Trophoblast cell (in vitro differentiated cells and primary cell): ENCODE results near the gene HMCN2.

ENCODE experiments used
- DNase-seq, 2 donors: peaks; one replicate each; pipeline ENCODE4 v3.0.0-alpha.2; 2016
- H2AFZ ChIP-seq: 2 replicates; pipeline ENCODE4 v1.6.1; 2013; ENCODE audit warnings: low read length, moderate library complexity, mild to moderate bottlenecking; ENCODE audit not compliant: insufficient read depth, poor library complexity
- H2AK5ac ChIP-seq: 2 replicates; pipeline ENCODE4 v1.6.1; 2013; ENCODE audit warnings: mild to moderate bottlenecking, low read length
- H2BK120ac ChIP-seq: 2 replicates; pipeline ENCODE4 v1.6.1; 2013; ENCODE audit warnings: low read length, mild to moderate bottlenecking, moderate library complexity; ENCODE audit not compliant: insufficient read depth, poor library complexity
- H2BK12ac ChIP-seq: 2 replicates; pipeline ENCODE4 v1.6.1; 2013; ENCODE audit warnings: mild to moderate bottlenecking, low read length, moderate library complexity
- H2BK5ac ChIP-seq: 2 replicates; pipeline ENCODE4 v1.6.1; 2013; ENCODE audit warnings: low read length, low read depth, moderate library complexity, mild to moderate bottlenecking; ENCODE audit not compliant: poor library complexity
- H3K14ac ChIP-seq: 2 replicates; pipeline ENCODE4 v1.6.1; 2013; ENCODE audit warnings: mild to moderate bottlenecking, low read length
- H3K18ac ChIP-seq: 2 replicates; pipeline ENCODE4 v1.6.1; 2013; ENCODE audit warnings: mild to moderate bottlenecking, low read length
- H3K23ac ChIP-seq: 2 replicates; pipeline ENCODE4 v1.6.1; 2013; ENCODE audit warnings: low read length
- H3K27ac ChIP-seq: 2 replicates; pipeline ENCODE4 v1.5.1; 2013; ENCODE audit warnings: low read depth, mild to moderate bottlenecking, inconsistent platforms, low read length, moderate library complexity
- H3K27me3 ChIP-seq: 2 replicates; pipeline ENCODE4 v1.6.1; 2013; ENCODE audit warnings: inconsistent platforms, mild to moderate bottlenecking, low read length, moderate library complexity; ENCODE audit not compliant: insufficient read depth
- H3K36me3 ChIP-seq, 2 experiments: 1 replicate in 1 of 2; 2 replicates in 1 of 2; pipeline ENCODE4 v1.6.1; 2013; ENCODE audit warnings: low read length in 2 of 2, mild to moderate bottlenecking in 2 of 2, moderate library complexity in 1 of 2; ENCODE audit not compliant: insufficient read depth in 2 of 2, control insufficient read depth in 1 of 2
- H3K4ac ChIP-seq: 2 replicates; pipeline ENCODE4 v1.6.1; 2013; ENCODE audit warnings: low read depth, mild to moderate bottlenecking, low read length, moderate library complexity
- H3K4me1 ChIP-seq, 2 experiments: 1 replicate in 1 of 2; 2 replicates in 1 of 2; pipeline ENCODE4 v1.6.1; 2013; ENCODE audit warnings: low read length in 2 of 2, mild to moderate bottlenecking in 2 of 2, moderate library complexity in 1 of 2; ENCODE audit not compliant: insufficient read depth in 2 of 2, control insufficient read depth in 1 of 2
- H3K4me2 ChIP-seq: 2 replicates; pipeline ENCODE4 v1.6.1; 2013; ENCODE audit warnings: inconsistent platforms, mild to moderate bottlenecking, low read length, moderate library complexity
- H3K4me3 ChIP-seq: 2 replicates; pipeline ENCODE4 v1.5.1; 2013; ENCODE audit warnings: mild to moderate bottlenecking, low read depth, low read length, inconsistent platforms
- H3K79me1 ChIP-seq: one replicate; pipeline ENCODE4 v1.6.1; 2013; ENCODE audit warnings: low read length
- H3K79me2 ChIP-seq: 2 replicates; pipeline ENCODE4 v1.6.1; 2013; ENCODE audit warnings: low read length, mild to moderate bottlenecking; ENCODE audit not compliant: control insufficient read depth, insufficient read depth, poor library complexity
- H3K9ac ChIP-seq: 2 replicates; pipeline ENCODE4 v1.6.1; 2013; ENCODE audit warnings: mild to moderate bottlenecking, low read length
- H3K9me3 ChIP-seq: 2 replicates; pipeline ENCODE4 v1.6.1; 2013; ENCODE audit warnings: low read depth, mild to moderate bottlenecking, control low read depth, inconsistent platforms, low read length; ENCODE audit not compliant: insufficient read depth
- H4K12ac ChIP-seq: 2 replicates; pipeline ENCODE4 v1.6.1; 2013; ENCODE audit warnings: low read depth, mild to moderate bottlenecking, low read length, moderate library complexity
- H4K8ac ChIP-seq: 2 replicates; pipeline ENCODE4 v1.6.1; 2013; ENCODE audit warnings: low read depth, mild to moderate bottlenecking, low read length, moderate library complexity
- H4K91ac ChIP-seq: one replicate; pipeline ENCODE4 v1.6.1; 2013; ENCODE audit warnings: low read depth, mild to moderate bottlenecking, low read length, moderate library complexity
- WGBS: extraction: QIAGEN DNeasy Blood & Tissue Kit; methylation state at CpG from one replicate; pipeline ENCODE4 v1.1.7; 2013; ENCODE audit warnings: missing lambda C conversion rate; ENCODE audit not compliant: insufficient read length, insufficient coverage; ENCODE audit errors: extremely low coverage; 5-methylcytosine and 5-hydroxymethylcytosine counted together

The HMCN2 gene

GRCh38 chr9:130365323-130365721 is 99.8 kb downstream of the HMCN2 start:
- H4K91ac ChIP-seq: peak overlapping the region; percentile 10
- WGBS: no CpG with 5 or more reads among the region's 10 CpGs
- H3K9ac ChIP-seq: no peak overlapping the region
- H3K79me2 ChIP-seq: no peaks in the 10 kb centered on the region
- H3K4me1 ChIP-seq: peaks cover 3 to 6% of the 10 kb centered on the region in 2 experiments
- no peaks in the 10 kb centered on the region for H3K27me3 ChIP-seq
- peaks cover 0 to 2% of the 10 kb centered on the region in 2 experiments for H3K36me3 ChIP-seq
- no peak overlapping the region for H4K12ac ChIP-seq
- H2AK5ac ChIP-seq: no peak overlapping the region
- peak overlapping the region; percentile 43 for H3K14ac ChIP-seq
- H2BK12ac ChIP-seq: no peak overlapping the region
- H2BK120ac ChIP-seq: no peak overlapping the region
- DNase-seq: no peak
- no peak overlapping the region for H2AFZ ChIP-seq
- no peak overlapping the region for H3K4me2 ChIP-seq
- H3K18ac ChIP-seq: no peak overlapping the region
- H2BK5ac ChIP-seq: no peak overlapping the region
- H3K4ac ChIP-seq: no peak overlapping the region
- peaks cover 7% of the 10 kb centered on the region for H3K9me3 ChIP-seq
- no peak overlapping the region for H4K8ac ChIP-seq
- H3K23ac ChIP-seq: no peak overlapping the region
- no peaks in the 10 kb centered on the region for H3K79me1 ChIP-seq
- H3K4me3 ChIP-seq: no peak overlapping the region
- H3K27ac ChIP-seq: no peak overlapping the region

- DNase-seq: no peak
- no peak overlapping the region for H3K18ac ChIP-seq
- H3K4me1 ChIP-seq: peaks cover 3 to 6% of the 10 kb centered on the region in 2 experiments
- no peaks in the 10 kb centered on the region for H3K79me1 ChIP-seq
- H4K91ac ChIP-seq: no peak overlapping the region
- no peak overlapping the region for H2BK120ac ChIP-seq
- no peak overlapping the region for H3K23ac ChIP-seq
- no peak overlapping the region for H3K9ac ChIP-seq
- no peak overlapping the region for H4K12ac ChIP-seq
- no peak overlapping the region for H3K4ac ChIP-seq
- no peak overlapping the region for H2AFZ ChIP-seq
- H3K27ac ChIP-seq: no peak overlapping the region
- no peak overlapping the region for H2BK5ac ChIP-seq
- H3K4me3 ChIP-seq: no peak overlapping the region
- H2BK12ac ChIP-seq: no peak overlapping the region
- peaks cover 6% of the 10 kb centered on the region for H3K9me3 ChIP-seq
- peaks cover 0 to 2% of the 10 kb centered on the region in 2 experiments for H3K36me3 ChIP-seq
- no peak overlapping the region for H2AK5ac ChIP-seq
- no peak overlapping the region for H4K8ac ChIP-seq
- H3K4me2 ChIP-seq: no peak overlapping the region
- no peaks in the 10 kb centered on the region for H3K79me2 ChIP-seq
- H3K14ac ChIP-seq: no peak overlapping the region
- H3K27me3 ChIP-seq: no peaks in the 10 kb centered on the region
- WGBS: no CpG with 5 or more reads among the region's 3 CpGs
Measured at GRCh38 chr9:130366072-130366471, 100.5 kb downstream of the HMCN2 start.

- Histone ChIP-seq H2BK12ac (no peak overlapping the region), H3K36me3 (no peaks in the 10 kb centered on the region), H2BK120ac (no peak overlapping the region), H3K9me3 (peaks cover 3% of the 10 kb centered on the region), H3K4me1 (peaks cover 3 to 6% of the 10 kb centered on the region in 2 experiments), H2BK5ac (no peak overlapping the region), H2AK5ac (no peak overlapping the region), H3K9ac (no peak overlapping the region), H3K27ac (no peak overlapping the region), H4K8ac (no peak overlapping the region), H3K23ac (no peak overlapping the region), H3K79me1 (no peaks in the 10 kb centered on the region), H3K27me3 (no peaks in the 10 kb centered on the region), H3K4me3 (no peak overlapping the region), H3K4ac (no peak overlapping the region), H3K79me2 (no peaks in the 10 kb centered on the region), H4K12ac (no peak overlapping the region), H3K18ac (no peak overlapping the region), H3K14ac (no peak overlapping the region), H3K4me2 (no peak overlapping the region), H4K91ac (no peak overlapping the region), H2AFZ (no peak overlapping the region)
- no peak for DNase-seq
- WGBS: no CpG with 5 or more reads among the region's 8 CpGs
Measured at GRCh38 chr9:130366888-130367550, 101.5 kb downstream of the HMCN2 start.

- H2BK120ac ChIP-seq: no peak overlapping the region
- no peaks in the 10 kb centered on the region for H3K36me3 ChIP-seq
- no peak overlapping the region for H3K18ac ChIP-seq
- no peak overlapping the region for H3K4me2 ChIP-seq
- H3K4me3 ChIP-seq: no peak overlapping the region
- H2AK5ac ChIP-seq: no peak overlapping the region
- H3K79me1 ChIP-seq: no peaks in the 10 kb centered on the region
- H3K9ac ChIP-seq: no peak overlapping the region
- no peak overlapping the region for H4K91ac ChIP-seq
- DNase-seq: peak; percentile 57 to 67
- no peaks in the 10 kb centered on the region for H3K27me3 ChIP-seq
- H2AFZ ChIP-seq: no peak overlapping the region
- H2BK12ac ChIP-seq: no peak overlapping the region
- no peak overlapping the region for H4K12ac ChIP-seq
- H3K14ac ChIP-seq: no peak overlapping the region
- H3K4ac ChIP-seq: no peak overlapping the region
- WGBS: no CpG with 5 or more reads among the region's 8 CpGs
- H3K27ac ChIP-seq: no peak overlapping the region
- H3K9me3 ChIP-seq: peaks cover 3% of the 10 kb centered on the region
- H3K23ac ChIP-seq: no peak overlapping the region
- no peaks in the 10 kb centered on the region for H3K79me2 ChIP-seq
- H2BK5ac ChIP-seq: no peak overlapping the region
- H3K4me1 ChIP-seq: peaks cover 3 to 6% of the 10 kb centered on the region in 2 experiments
- no peak overlapping the region for H4K8ac ChIP-seq
Measured at GRCh38 chr9:130368631-130369103, 103.1 kb downstream of the HMCN2 start.
